Peyer's patch (tissue), 4 donors: ENCODE measurements around the gene CTAGE1.

Experiments
- POLR2A ChIP-seq, 2 donors: fragments of 450-650 bp; IDR thresholded peaks; one replicate each; pipeline ENCODE4 v1.5.1; 2017; ENCODE audit warnings: antibody characterized with exemption in 2 of 2, mild to moderate bottlenecking in 2 of 2, moderate library complexity in 2 of 2
- TF ChIP-seq, protein P1 (sequence below), 6 experiments: fragments of 450-650 bp in 4 of 6; fragments of 200-600 bp in 2 of 6; sonication (generic) in 1 of 6; IDR thresholded peaks; one replicate each; pipeline ENCODE4 v1.5.1; 2017 to 2019; ENCODE audit warnings: antibody characterized with exemption in 6 of 6, mild to moderate bottlenecking in 3 of 6, moderate library complexity in 1 of 6

DNA sequence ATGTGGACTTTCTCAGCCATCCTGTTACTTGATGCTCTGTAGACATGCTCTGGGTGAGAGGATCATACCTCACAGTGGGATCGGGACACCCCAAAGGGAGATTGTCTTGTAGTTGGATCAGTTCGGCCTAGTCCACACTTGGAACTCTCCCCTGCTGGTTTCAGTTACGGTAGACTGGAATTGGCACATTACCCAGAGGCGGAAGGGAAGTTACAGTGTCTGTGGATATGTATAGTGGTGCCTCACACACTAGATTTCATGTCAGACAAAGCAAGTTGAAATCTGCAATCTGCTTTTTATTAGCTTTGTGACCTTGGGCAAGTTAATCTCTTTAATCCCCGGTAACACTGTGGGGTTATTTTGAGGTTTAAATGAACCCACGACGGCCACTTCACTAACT, 16.2 kb upstream of the CTAGE1 start:
- TF ChIP-seq, protein P1, sequence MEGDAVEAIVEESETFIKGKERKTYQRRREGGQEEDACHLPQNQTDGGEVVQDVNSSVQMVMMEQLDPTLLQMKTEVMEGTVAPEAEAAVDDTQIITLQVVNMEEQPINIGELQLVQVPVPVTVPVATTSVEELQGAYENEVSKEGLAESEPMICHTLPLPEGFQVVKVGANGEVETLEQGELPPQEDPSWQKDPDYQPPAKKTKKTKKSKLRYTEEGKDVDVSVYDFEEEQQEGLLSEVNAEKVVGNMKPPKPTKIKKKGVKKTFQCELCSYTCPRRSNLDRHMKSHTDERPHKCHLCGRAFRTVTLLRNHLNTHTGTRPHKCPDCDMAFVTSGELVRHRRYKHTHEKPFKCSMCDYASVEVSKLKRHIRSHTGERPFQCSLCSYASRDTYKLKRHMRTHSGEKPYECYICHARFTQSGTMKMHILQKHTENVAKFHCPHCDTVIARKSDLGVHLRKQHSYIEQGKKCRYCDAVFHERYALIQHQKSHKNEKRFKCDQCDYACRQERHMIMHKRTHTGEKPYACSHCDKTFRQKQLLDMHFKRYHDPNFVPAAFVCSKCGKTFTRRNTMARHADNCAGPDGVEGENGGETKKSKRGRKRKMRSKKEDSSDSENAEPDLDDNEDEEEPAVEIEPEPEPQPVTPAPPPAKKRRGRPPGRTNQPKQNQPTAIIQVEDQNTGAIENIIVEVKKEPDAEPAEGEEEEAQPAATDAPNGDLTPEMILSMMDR (IDR thresholded peaks at IDR 0.05), result no peak
- TF ChIP-seq POLR2A (IDR thresholded peaks at IDR 0.05), result no peak
